Measurements from ENCODE around the gene SLC16A4.
"Not testable (repeated sequence)": the region's sequence is repeated elsewhere in the genome, so short reads cannot be mapped to it uniquely, and the experiment has no call there.

Gene SLC16A4

GRCh38 chr1:110408488-110408887 is 17.7 kb upstream of the SLC16A4 start:
- DNase-seq (ENCODE audit: low spot score) = no peak

GRCh38 chr1:110407260-110408210 is 16.7 kb upstream of the SLC16A4 start, which contains the start of gene LAMTOR5:
Gene LAMTOR5 (minus strand): TSS chr1:110407694. CDS start chr1:110407620, 74 bp downstream.
- peak; percentile 80 for DNase-seq (ENCODE audit: low spot score)

GRCh38 chr1:110406407-110406806 is 15.6 kb upstream of the SLC16A4 start:
- DNase-seq (ENCODE audit: low spot score) = not testable (repeated sequence)

- DNase-seq (ENCODE audit: low spot score) = no peak
These were observed 13.6 kb upstream of the SLC16A4 start for GRCh38 chr1:110404401-110404800.

GRCh38 chr1:110403805-110404204 is 13.0 kb upstream of the SLC16A4 start:
- DNase-seq (ENCODE audit: low spot score) = no peak

GRCh38 chr1:110396259-110396958 is 5.6 kb upstream of the SLC16A4 start:
- not testable (repeated sequence) for DNase-seq (ENCODE audit: low spot score)

GRCh38 chr1:110394493-110394820 is 3.6 kb upstream of the SLC16A4 start:
- DNase-seq (ENCODE audit: low spot score) = no peak

GRCh38 chr1:110393691-110394492 is 3.1 kb upstream of the SLC16A4 start:
- peak; percentile 45 for DNase-seq (ENCODE audit: low spot score)

- DNase-seq (ENCODE audit: low spot score) = no peak
These were observed 2.5 kb upstream of the SLC16A4 start for GRCh38 chr1:110393286-110393685.

- no peak for DNase-seq (ENCODE audit: low spot score)
These were observed 730 bp downstream of the SLC16A4 start for GRCh38 chr1:110390096-110390495.

GRCh38 chr1:110387048-110387754 is 3.6 kb downstream of the SLC16A4 start:
- DNase-seq (ENCODE audit: low spot score) = no peak

- no peak for DNase-seq (ENCODE audit: low spot score)
These were observed 5.5 kb downstream of the SLC16A4 start for GRCh38 chr1:110385369-110385768.

- no peak for DNase-seq (ENCODE audit: low spot score)
These were observed 6.1 kb downstream of the SLC16A4 start for GRCh38 chr1:110384581-110385321.

GRCh38 chr1:110383251-110383990 is 7.4 kb downstream of the SLC16A4 start:
- no peak for DNase-seq (ENCODE audit: low spot score)

- no peak for DNase-seq (ENCODE audit: low spot score)
These were observed 10.0 kb downstream of the SLC16A4 start for GRCh38 chr1:110380672-110381283.

GRCh38 chr1:110375490-110375889 is 15.3 kb downstream of the SLC16A4 start:
- no peak for DNase-seq (ENCODE audit: low spot score)

- DNase-seq (ENCODE audit: low spot score) = peak; percentile 38
These were observed 20.0 kb downstream of the SLC16A4 start for GRCh38 chr1:110370827-110371226.

- DNase-seq (ENCODE audit: low spot score) = no peak
These were observed 26.6 kb downstream of the SLC16A4 start for GRCh38 chr1:110364221-110364620.

GRCh38 chr1:110361856-110362255 is 29.0 kb downstream of the SLC16A4 start:
- DNase-seq (ENCODE audit: low spot score) = no peak

- DNase-seq (ENCODE audit: low spot score) = no peak
These were observed 30.4 kb downstream of the SLC16A4 start for GRCh38 chr1:110360431-110360830.
